GM23248 (cell line): ENCODE data around the gene CHRD.

ENCODE experiments used
- EZH2 ChIP-seq: fragments of 200-600 bp; sonication (generic); IDR thresholded peaks from 2 replicates; pipeline ENCODE4 v1.6.1; 2018; ENCODE audit warnings: antibody characterized with exemption, mild to moderate bottlenecking; ENCODE audit not compliant: insufficient read depth, poor library complexity, severe bottlenecking
- EZH2phosphoT487 ChIP-seq: fragments of 200-600 bp; sonication (generic); IDR thresholded peaks from 2 replicates; pipeline ENCODE4 v1.6.1; 2018; ENCODE audit warnings: antibody characterized with exemption, moderate library complexity, mild to moderate bottlenecking, low read depth; ENCODE audit not compliant: insufficient read depth

DNA sequence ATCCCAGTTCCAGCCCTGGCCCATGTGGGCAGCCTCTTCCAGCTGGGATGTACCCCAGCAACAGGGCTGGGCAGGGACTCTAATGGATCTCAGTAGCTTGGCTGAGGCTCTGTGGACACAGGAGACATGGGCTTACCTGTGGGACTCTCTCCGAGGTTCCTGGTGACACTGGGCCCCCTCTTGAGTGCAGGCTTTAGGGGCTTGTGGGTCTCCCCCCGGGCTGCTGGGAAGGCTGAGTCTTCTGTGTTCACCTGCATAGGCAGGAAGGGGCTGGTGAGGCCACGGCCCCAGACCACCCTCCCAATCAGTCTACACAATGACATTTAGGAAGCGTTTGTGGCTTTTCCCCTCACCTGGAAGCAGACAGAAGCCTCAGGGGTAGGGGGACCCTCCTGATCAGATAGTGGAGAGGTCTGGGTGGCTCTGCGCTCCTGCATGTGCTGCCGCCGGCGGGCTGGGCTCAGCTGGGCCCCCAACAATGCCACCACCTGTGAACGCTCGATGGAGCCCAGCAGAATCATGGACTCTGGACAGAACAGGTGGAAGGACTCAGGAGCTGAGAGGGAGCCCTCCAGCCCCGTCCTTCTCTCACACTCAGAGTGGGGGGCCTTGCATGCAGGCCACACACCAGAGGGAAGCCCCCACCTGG, 26.8 kb upstream of the CHRD start:
- TF ChIP-seq EZH2 (no peak), EZH2phosphoT487 (no peak)
